NCI-H82 (cell line): ENCODE measurements around the gene SH3BGRL3.
"Not testable (repeated sequence)": the region's sequence is repeated elsewhere in the genome, so short reads cannot be mapped to it uniquely, and the experiment has no call there.

ENCODE experiments used
- DNase-seq: peaks from one replicate; lab custom pipeline; 2025; lab: John Stamatoyannopoulos, UW

Gene SH3BGRL3

GRCh38 chr1:26317146-26317545 is 37.3 kb downstream of the SH3BGRL3 start:
- DNase-seq, result no peak

GRCh38 chr1:26317612-26318337 is 37.9 kb downstream of the SH3BGRL3 start, which contains the start of gene CD52:
CD52 (plus strand) TSS chr1:26317958; CDS start chr1:26318018, 60 bp downstream.
- peak; percentile 55 for DNase-seq

GRCh38 chr1:26318338-26319064 is 38.6 kb downstream of the SH3BGRL3 start:
- peak; percentile 38 for DNase-seq

- DNase-seq, result no peak
Observed at GRCh38 chr1:26320896-26321295, 41.0 kb downstream of the SH3BGRL3 start.

- peak; percentile 95 for DNase-seq
Observed at GRCh38 chr1:26321315-26322041, 41.6 kb downstream of the SH3BGRL3 start.

GRCh38 chr1:26322042-26322331 is 42.1 kb downstream of the SH3BGRL3 start:
- no peak for DNase-seq

- DNase-seq, result no peak
Observed at GRCh38 chr1:26323382-26323781, 43.5 kb downstream of the SH3BGRL3 start.

GRCh38 chr1:26324550-26324949 is 44.7 kb downstream of the SH3BGRL3 start:
- no peak for DNase-seq

- no peak for DNase-seq
Observed at GRCh38 chr1:26327956-26328362, 48.1 kb downstream of the SH3BGRL3 start.

- DNase-seq, result no peak
Observed at GRCh38 chr1:26328597-26328996, 48.7 kb downstream of the SH3BGRL3 start.

GRCh38 chr1:26329380-26329779 is 49.5 kb downstream of the SH3BGRL3 start:
- DNase-seq, result not testable (repeated sequence)

GRCh38 chr1:26330276-26330675 is 50.4 kb downstream of the SH3BGRL3 start:
- DNase-seq, result peak; percentile 57
